Suprapubic skin (tissue), 4 donors: Measurements from ENCODE around the gene KIF6.

Experiments used
- EP300 ChIP-seq: sonication (generic); formaldehyde crosslinking; IDR thresholded peaks from one replicate; pipeline ENCODE4 v1.6.1; 2017; ENCODE audit warnings: antibody characterized with exemption
- POLR2A ChIP-seq, 2 donors: fragments of 450-650 bp; IDR thresholded peaks; one replicate each; pipeline ENCODE4 v1.6.1; 2017; ENCODE audit warnings: antibody characterized with exemption in 2 of 2, mild to moderate bottlenecking in 2 of 2, moderate library complexity in 2 of 2
- POLR2AphosphoS5 ChIP-seq, 3 donors: sonication (generic); formaldehyde crosslinking; IDR thresholded peaks; one replicate each; pipeline ENCODE4 v1.6.1; 2017; ENCODE audit warnings: antibody characterized with exemption in 3 of 3
- TF ChIP-seq, protein P1 (sequence below), 2 donors: fragments of 200-600 bp in 1 of 2; fragments of 450-650 bp in 1 of 2; sonication (generic) in 1 of 2; IDR thresholded peaks; one replicate each; pipeline ENCODE4 v1.5.1; 2016 to 2019; ENCODE audit warnings: antibody characterized with exemption in 2 of 2, mild to moderate bottlenecking in 1 of 2, moderate library complexity in 1 of 2

DNA sequence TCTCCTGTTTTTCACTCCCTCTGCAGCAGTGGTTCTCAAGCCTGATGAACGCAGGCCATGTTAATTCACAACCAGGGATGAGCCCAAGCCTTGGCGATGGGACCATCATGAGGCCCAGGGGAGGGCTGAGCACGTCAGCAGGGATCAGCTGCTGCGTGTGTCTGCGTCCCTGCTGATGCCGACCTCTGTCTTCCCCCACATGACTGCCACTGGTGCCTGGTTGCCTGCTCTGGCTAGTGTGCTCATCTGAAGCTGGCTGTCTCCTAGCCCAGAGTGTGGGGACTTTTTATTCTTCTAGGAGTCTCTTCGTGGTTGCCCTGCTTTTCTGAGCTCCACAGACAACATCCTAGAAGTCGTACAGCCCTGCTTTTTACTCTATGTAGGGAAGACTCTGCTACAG, 361.9 kb downstream of the KIF6 start:
- TF ChIP-seq, protein P1, sequence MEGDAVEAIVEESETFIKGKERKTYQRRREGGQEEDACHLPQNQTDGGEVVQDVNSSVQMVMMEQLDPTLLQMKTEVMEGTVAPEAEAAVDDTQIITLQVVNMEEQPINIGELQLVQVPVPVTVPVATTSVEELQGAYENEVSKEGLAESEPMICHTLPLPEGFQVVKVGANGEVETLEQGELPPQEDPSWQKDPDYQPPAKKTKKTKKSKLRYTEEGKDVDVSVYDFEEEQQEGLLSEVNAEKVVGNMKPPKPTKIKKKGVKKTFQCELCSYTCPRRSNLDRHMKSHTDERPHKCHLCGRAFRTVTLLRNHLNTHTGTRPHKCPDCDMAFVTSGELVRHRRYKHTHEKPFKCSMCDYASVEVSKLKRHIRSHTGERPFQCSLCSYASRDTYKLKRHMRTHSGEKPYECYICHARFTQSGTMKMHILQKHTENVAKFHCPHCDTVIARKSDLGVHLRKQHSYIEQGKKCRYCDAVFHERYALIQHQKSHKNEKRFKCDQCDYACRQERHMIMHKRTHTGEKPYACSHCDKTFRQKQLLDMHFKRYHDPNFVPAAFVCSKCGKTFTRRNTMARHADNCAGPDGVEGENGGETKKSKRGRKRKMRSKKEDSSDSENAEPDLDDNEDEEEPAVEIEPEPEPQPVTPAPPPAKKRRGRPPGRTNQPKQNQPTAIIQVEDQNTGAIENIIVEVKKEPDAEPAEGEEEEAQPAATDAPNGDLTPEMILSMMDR (IDR thresholded peaks at IDR 0.05): no peak
- TF ChIP-seq POLR2AphosphoS5 (IDR thresholded peaks at IDR 0.05) (no peak), POLR2A (IDR thresholded peaks at IDR 0.05) (no peak), EP300 (no peak)
